Activated naive CD4-positive, alpha-beta T cell treated with anti-CD3 and anti-CD28 coated beads for 36 hours (primary cell): ENCODE results near the gene FUNDC2. TPM values are rescaled to one million over a fixed set of nuclear protein-coding genes. Genes with fewer than 3 reads are reported as not detected.
A peak's percentile ranks its signal among the peaks of the same experiment; 100 is the strongest.

Experiments
- CTCF ChIA-PET: fragments of 350-600 bp; sonication (Branson Sonifier 250); formaldehyde crosslinking; loops from one replicate; lab custom pipeline; 2021; ENCODE audit warnings: antibody characterized with exemption; lab: Charles Lee
- DNase-seq: peaks from one replicate; pipeline ENCODE4 v3.0.0-alpha.2; 2020
- H3K27ac Mint-ChIP-seq: one replicate; pipeline ENCODE4 v1.8.0; 2021; ENCODE audit warnings: mild to moderate bottlenecking, mixed read lengths
- H3K27me3 Mint-ChIP-seq: one replicate; pipeline ENCODE4 v1.8.0; 2021; ENCODE audit warnings: low read depth, mixed read lengths
- H3K36me3 Mint-ChIP-seq: one replicate; pipeline ENCODE4 v1.8.0; 2021; ENCODE audit warnings: low read depth, mixed read lengths
- H3K4me1 Mint-ChIP-seq: one replicate; pipeline ENCODE4 v1.8.0; 2021; ENCODE audit warnings: low read depth, mixed read lengths
- H3K4me3 Mint-ChIP-seq: one replicate; pipeline ENCODE4 v1.8.0; 2021; ENCODE audit warnings: mild to moderate bottlenecking, moderate library complexity, mixed read lengths
- H3K9me3 Mint-ChIP-seq: one replicate; pipeline ENCODE4 v1.8.0; 2021; ENCODE audit warnings: mixed read lengths
- intact Hi-C: fragments of 100-400 bp; cut with micrococcal nuclease; formaldehyde crosslinking; loops from one replicate; pipeline ENCODE4 v1.15.1; 2023
- total RNA-seq, 2 experiments: library from RNA; stranded (reverse); gene quantifications; one replicate each; pipeline ENCODE4 v1.2.3, GENCODE V29; 2021

The FUNDC2 gene
- total RNA-seq: 10 to 100 TPM; 94.3 to 95.5 TPM

DNA sequence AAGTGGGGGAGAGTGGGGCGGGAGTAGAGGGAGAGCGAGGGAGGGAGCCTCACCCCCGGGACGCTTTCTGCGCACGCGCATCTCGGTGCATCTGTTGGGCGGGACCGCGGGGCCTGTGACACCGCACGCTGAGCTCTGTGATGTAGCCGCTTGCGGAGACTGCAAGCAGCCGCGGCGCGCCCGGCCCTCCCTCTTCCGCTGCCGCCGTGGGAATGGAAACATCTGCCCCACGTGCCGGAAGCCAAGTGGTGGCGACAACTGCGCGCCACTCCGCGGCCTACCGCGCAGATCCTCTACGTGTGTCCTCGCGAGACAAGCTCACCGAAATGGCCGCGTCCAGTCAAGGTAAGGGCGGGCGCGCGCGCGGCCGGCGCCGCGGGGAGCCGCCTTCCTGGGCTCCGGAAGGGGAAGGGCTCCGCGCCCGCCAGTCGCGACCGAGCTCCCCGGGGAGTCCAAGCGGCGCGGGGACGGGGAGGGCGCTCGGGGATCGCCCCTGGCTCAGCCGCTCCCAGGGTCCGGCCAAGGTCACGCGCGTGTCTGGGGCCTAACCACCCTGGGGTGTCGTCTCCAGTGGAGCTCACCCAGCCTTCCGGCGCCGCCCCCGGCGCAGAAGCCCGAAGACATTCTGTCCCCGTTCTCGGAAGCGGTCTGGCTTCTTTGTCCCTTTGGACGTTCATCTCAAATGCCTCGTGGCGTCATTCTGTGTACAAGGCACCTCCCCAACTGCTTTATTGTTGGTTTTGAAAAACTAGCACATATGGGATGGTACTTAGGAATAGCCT is at the start of gene FUNDC2:
Gene FUNDC2, plus strand, starts transcription at position 118 of the 782 bp plus-strand sequence. Its CDS starts 95 bp downstream, at position 213.
- H3K27ac Mint-ChIP-seq: peak within 1 kb of the TSS; percentile 93
- H3K9me3 Mint-ChIP-seq: no peaks in the 10 kb centered on the region
- CTCF ChIA-PET: no interaction called here
- no peaks in the 10 kb centered on the region for H3K36me3 Mint-ChIP-seq
- peaks cover 23% of the 10 kb centered on the region for H3K4me1 Mint-ChIP-seq
- H3K4me3 Mint-ChIP-seq: peak within 1 kb of the TSS; percentile 86
- DNase-seq: peak; percentile 92
- intact Hi-C loops: loop anchor here (1.0 to 2.0 kb wide), 6 partner anchors 30 to 264 kb away; partner anchors contain the start of genes BRCC3, CMC4, DKC1 and MTCP1
- H3K27me3 Mint-ChIP-seq: no peaks in the 10 kb centered on the region

DNA sequence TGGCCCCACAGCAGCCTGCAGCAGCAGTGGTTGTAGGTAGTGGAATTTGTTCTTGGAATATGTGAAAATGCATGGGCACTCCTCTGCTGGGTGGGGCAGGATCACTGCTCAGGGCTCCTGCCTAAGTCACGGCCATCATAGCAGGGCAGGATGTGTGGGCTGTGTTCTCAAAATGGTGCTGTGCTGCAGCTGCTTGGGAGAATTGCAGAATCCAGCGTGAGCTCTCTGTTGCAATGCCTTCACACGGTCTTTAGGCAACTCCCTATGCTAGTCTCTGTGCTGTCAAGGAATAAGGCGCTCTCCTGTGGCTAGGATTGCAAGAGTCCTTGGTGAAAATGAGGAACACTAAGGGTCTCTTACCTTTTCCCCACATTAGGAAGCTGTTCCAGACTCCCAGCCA is 47.0 kb upstream of the FUNDC2 start:
- no peaks in the 10 kb centered on the region for H3K27me3 Mint-ChIP-seq
- peaks cover 8% of the 10 kb centered on the region for H3K4me1 Mint-ChIP-seq
- intact Hi-C loops: loop anchor here (1.0 to 5.0 kb wide), 3 partner anchors 78 to 841 kb away; partner anchors contain the start of genes BRCC3, CMC4 and MTCP1
- no peak for DNase-seq
- no peak overlapping the region for H3K27ac Mint-ChIP-seq
- H3K4me3 Mint-ChIP-seq: no peak overlapping the region
- H3K36me3 Mint-ChIP-seq: peaks cover 1% of the 10 kb centered on the region
- peaks cover 7% of the 10 kb centered on the region for H3K9me3 Mint-ChIP-seq
- CTCF ChIA-PET: interaction anchor here (0.6 to 2.7 kb wide), 8 partner anchors 16 to 170 kb away, joined by 3 to 19 read pairs (median 3); no protein-coding TSS in a partner anchor

- H3K27me3 Mint-ChIP-seq: no peaks in the 10 kb centered on the region
- intact Hi-C loops: loop anchor here (1.0 to 5.0 kb wide), 6 partner anchors 62 to 840 kb away; partner anchors contain the start of genes BRCC3, CMC4 and MTCP1
- peaks cover 8% of the 10 kb centered on the region for H3K4me1 Mint-ChIP-seq
- DNase-seq: peak; percentile 87
- H3K27ac Mint-ChIP-seq: no peak overlapping the region
- H3K9me3 Mint-ChIP-seq: peaks cover 7% of the 10 kb centered on the region
- H3K4me3 Mint-ChIP-seq: peak overlapping the region; percentile 79
- CTCF ChIA-PET: interaction anchor here (0.5 to 2.7 kb wide), 10 partner anchors 16 to 216 kb away, joined by 3 to 19 read pairs (median 3); no protein-coding TSS in a partner anchor
- peaks cover 1% of the 10 kb centered on the region for H3K36me3 Mint-ChIP-seq
Measured at GRCh38 chrX:154980330-154981115, 46.1 kb upstream of the FUNDC2 start.

DNA sequence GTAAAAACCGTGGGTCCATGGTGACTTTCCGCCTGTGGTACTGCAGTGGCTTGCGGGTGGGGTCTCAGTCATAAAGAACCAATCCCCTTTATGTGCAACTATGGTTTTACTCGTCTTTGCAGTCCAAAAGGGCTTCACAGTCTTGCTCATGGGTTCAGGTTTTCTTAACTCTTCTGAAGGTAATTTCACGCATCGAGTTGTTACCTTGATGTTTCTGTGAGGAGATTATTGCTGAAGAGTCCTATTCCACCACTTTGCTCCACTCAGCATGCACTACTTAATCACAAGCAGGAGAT is 45.6 kb upstream of the FUNDC2 start:
- Mint-ChIP-seq H3K9me3 (peaks cover 7% of the 10 kb centered on the region), H3K4me3 (peak overlapping the region; percentile 79), H3K36me3 (peaks cover 1% of the 10 kb centered on the region), H3K27ac (no peak overlapping the region), H3K27me3 (no peaks in the 10 kb centered on the region), H3K4me1 (peaks cover 8% of the 10 kb centered on the region)
- CTCF ChIA-PET: interaction anchor here (0.5 to 2.7 kb wide), 4 partner anchors 38 to 217 kb away, joined by 3 to 19 read pairs (median 4); no protein-coding TSS in a partner anchor
- intact Hi-C loops: loop anchor here (1.0 to 5.0 kb wide), 5 partner anchors 63 to 840 kb away; partner anchors contain the start of genes BRCC3, CMC4 and MTCP1
- no peak for DNase-seq

GRCh38 chrX:154986826-154987575 is 39.6 kb upstream of the FUNDC2 start:
- H3K36me3 Mint-ChIP-seq: no peaks in the 10 kb centered on the region
- DNase-seq: no peak
- no peak overlapping the region for H3K27ac Mint-ChIP-seq
- CTCF ChIA-PET: interaction anchor here (0.5 to 1.9 kb wide), 4 partner anchors 70 to 162 kb away, joined by 5 to 10 read pairs (median 6); no protein-coding TSS in a partner anchor
- no peaks in the 10 kb centered on the region for H3K27me3 Mint-ChIP-seq
- H3K4me3 Mint-ChIP-seq: no peak overlapping the region
- no peaks in the 10 kb centered on the region for H3K9me3 Mint-ChIP-seq
- intact Hi-C loops: loop anchor here (1.0 kb wide), 1 partner anchor 70 kb away; no protein-coding TSS in a partner anchor
- H3K4me1 Mint-ChIP-seq: peaks cover 19% of the 10 kb centered on the region

GRCh38 chrX:154987940-154988339 is 38.7 kb upstream of the FUNDC2 start:
- H3K36me3 Mint-ChIP-seq: no peaks in the 10 kb centered on the region
- no peak for DNase-seq
- H3K9me3 Mint-ChIP-seq: no peaks in the 10 kb centered on the region
- no peak overlapping the region for H3K27ac Mint-ChIP-seq
- CTCF ChIA-PET: interaction anchor here (0.5 to 1.4 kb wide), 5 partner anchors 70 to 161 kb away, joined by 3 to 8 read pairs (median 4); no protein-coding TSS in a partner anchor
- intact Hi-C loops: loop anchor here (1.0 kb wide), 1 partner anchor 69 kb away; no protein-coding TSS in a partner anchor
- no peaks in the 10 kb centered on the region for H3K27me3 Mint-ChIP-seq
- H3K4me1 Mint-ChIP-seq: peaks cover 20% of the 10 kb centered on the region
- no peak overlapping the region for H3K4me3 Mint-ChIP-seq

DNA sequence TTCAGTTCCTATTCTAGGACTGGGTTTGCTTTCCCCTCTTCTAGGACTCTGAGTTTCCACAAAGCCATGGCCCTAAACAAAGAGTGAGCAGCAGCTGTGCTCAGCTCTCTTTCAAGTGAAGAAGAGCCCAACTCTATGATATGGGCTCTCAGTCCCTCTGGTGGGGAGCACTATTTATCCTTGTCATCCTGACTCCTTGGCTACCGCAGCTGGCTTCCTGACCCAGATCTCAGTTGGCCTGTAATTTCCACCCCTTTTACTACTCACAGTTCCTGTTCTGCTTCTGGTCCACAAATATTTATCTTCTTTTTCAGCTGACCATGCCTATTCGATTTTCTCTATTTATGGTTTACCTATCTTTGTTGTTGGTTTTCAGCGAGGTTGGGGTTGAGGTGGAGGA is 37.9 kb upstream of the FUNDC2 start:
- intact Hi-C loops: no loop called here
- Mint-ChIP-seq H3K4me1 (peaks cover 20% of the 10 kb centered on the region), H3K36me3 (no peaks in the 10 kb centered on the region), H3K27me3 (no peaks in the 10 kb centered on the region), H3K4me3 (no peak overlapping the region), H3K27ac (no peak overlapping the region), H3K9me3 (no peaks in the 10 kb centered on the region)
- DNase-seq: no peak
- CTCF ChIA-PET: interaction anchor here (1.1 to 1.4 kb wide), 4 partner anchors 60 to 160 kb away, joined by 3 to 8 read pairs (median 4); no protein-coding TSS in a partner anchor

- peak; percentile 5 for DNase-seq
- Mint-ChIP-seq H3K27ac (no peak overlapping the region), H3K4me3 (no peak overlapping the region), H3K36me3 (no peaks in the 10 kb centered on the region), H3K27me3 (no peaks in the 10 kb centered on the region), H3K9me3 (no peaks in the 10 kb centered on the region), H3K4me1 (peaks cover 20% of the 10 kb centered on the region)
- CTCF ChIA-PET: interaction anchor here (0.9 kb wide), 1 partner anchor 158 kb away, joined by 3 read pairs; no protein-coding TSS in a partner anchor
- intact Hi-C loops: loop anchor here (2.0 to 5.0 kb wide), 2 partner anchors 36 to 187 kb away; partner anchors contain the start of gene FUNDC2
Measured at GRCh38 chrX:154990496-154990895, 36.1 kb upstream of the FUNDC2 start.

DNA sequence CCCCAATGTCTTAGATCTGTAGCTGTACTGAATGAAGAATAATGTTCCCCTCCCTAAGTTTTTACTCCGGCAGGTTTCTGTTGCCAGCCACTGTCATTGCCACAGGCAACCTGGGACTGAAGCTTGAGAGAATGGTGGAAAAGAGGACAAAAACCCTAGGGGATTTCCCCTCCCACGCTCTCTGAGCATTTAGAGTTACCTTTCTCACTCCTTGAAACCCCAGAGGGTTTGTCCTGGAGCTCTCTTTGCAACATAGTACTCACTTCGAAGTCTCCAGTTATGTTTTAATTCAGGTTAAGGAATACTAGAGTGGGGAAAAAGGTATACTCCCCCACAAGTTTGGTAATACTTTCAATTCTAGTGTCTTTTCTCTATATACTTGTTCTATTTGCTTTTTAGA is 35.6 kb upstream of the FUNDC2 start:
- Mint-ChIP-seq H3K36me3 (no peaks in the 10 kb centered on the region), H3K4me1 (peaks cover 20% of the 10 kb centered on the region), H3K27me3 (no peaks in the 10 kb centered on the region), H3K27ac (no peak overlapping the region), H3K9me3 (no peaks in the 10 kb centered on the region), H3K4me3 (no peak overlapping the region)
- intact Hi-C loops: loop anchor here (2.0 to 5.0 kb wide), 2 partner anchors 36 to 186 kb away; partner anchors contain the start of gene FUNDC2
- CTCF ChIA-PET: interaction anchor here (0.9 kb wide), 1 partner anchor 158 kb away, joined by 3 read pairs; no protein-coding TSS in a partner anchor
- DNase-seq: peak; percentile 47

GRCh38 chrX:154991476-154991875 is 35.2 kb upstream of the FUNDC2 start:
- Mint-ChIP-seq H3K4me1 (peaks cover 20% of the 10 kb centered on the region), H3K27ac (no peak overlapping the region), H3K9me3 (no peaks in the 10 kb centered on the region), H3K27me3 (no peaks in the 10 kb centered on the region), H3K36me3 (no peaks in the 10 kb centered on the region), H3K4me3 (no peak overlapping the region)
- CTCF ChIA-PET: no interaction called here
- DNase-seq: no peak
- intact Hi-C loops: loop anchor here (2.0 to 5.0 kb wide), 2 partner anchors 35 to 186 kb away; partner anchors contain the start of gene FUNDC2

DNA sequence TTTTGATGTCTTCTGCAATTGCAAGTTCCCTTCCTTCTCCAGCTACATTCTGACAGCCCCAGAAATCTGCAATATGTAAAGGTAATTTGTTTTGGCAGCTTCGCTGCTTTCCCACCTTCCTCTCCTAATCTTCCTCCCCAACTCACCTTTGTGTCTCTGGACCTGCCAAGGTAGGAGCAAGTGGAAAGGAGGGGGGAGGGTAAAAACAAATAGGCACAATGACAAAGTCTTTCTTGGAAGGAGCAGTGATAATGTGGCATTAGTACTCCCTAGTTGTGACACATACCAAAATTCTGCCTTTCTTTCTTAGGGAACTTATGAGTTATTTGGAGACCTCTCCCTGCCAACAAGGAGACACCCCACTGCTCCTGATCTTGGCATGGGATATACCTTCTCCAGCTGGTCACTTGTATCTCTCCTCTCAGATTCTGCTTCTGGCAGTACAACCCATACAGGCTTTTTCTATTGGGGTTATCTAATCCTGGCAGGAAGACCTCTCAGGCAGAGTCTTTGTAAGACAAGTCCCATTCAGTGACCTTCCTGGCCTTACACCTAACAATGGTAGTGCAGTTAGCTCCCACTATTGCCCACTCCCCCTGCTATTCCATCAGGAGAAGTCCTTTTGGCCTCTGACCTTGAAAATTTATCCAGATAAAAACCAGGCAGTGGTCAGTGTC is 28.3 kb upstream of the FUNDC2 start:
- H3K27me3 Mint-ChIP-seq: no peaks in the 10 kb centered on the region
- CTCF ChIA-PET: no interaction called here
- no peaks in the 10 kb centered on the region for H3K36me3 Mint-ChIP-seq
- intact Hi-C loops: no loop called here
- H3K4me1 Mint-ChIP-seq: peaks cover 5% of the 10 kb centered on the region
- no peak for DNase-seq
- H3K4me3 Mint-ChIP-seq: no peak overlapping the region
- H3K27ac Mint-ChIP-seq: no peak overlapping the region
- no peaks in the 10 kb centered on the region for H3K9me3 Mint-ChIP-seq
